ENCODE data around the gene NAALADL2.
A peak's percentile ranks its signal among the peaks of the same experiment; 100 is the strongest.

The NAALADL2 gene

GRCh38 chr3:175255698-175256097 is 396.6 kb downstream of the NAALADL2 start:
- no peak overlapping the region; the same call in 1 of the 2 replicates for H3K27ac ChIP-seq
- TF ChIP-seq, protein P1, sequence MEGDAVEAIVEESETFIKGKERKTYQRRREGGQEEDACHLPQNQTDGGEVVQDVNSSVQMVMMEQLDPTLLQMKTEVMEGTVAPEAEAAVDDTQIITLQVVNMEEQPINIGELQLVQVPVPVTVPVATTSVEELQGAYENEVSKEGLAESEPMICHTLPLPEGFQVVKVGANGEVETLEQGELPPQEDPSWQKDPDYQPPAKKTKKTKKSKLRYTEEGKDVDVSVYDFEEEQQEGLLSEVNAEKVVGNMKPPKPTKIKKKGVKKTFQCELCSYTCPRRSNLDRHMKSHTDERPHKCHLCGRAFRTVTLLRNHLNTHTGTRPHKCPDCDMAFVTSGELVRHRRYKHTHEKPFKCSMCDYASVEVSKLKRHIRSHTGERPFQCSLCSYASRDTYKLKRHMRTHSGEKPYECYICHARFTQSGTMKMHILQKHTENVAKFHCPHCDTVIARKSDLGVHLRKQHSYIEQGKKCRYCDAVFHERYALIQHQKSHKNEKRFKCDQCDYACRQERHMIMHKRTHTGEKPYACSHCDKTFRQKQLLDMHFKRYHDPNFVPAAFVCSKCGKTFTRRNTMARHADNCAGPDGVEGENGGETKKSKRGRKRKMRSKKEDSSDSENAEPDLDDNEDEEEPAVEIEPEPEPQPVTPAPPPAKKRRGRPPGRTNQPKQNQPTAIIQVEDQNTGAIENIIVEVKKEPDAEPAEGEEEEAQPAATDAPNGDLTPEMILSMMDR (IDR thresholded peaks at IDR 0.05), result no peak

GRCh38 chr3:175257123-175257522 is 398.0 kb downstream of the NAALADL2 start:
- no peak overlapping the region for H3K27ac ChIP-seq
- TF ChIP-seq, protein P1 (IDR thresholded peaks at IDR 0.05), result no peak
- no peak for TF ChIP-seq ZFX (IDR thresholded peaks at IDR 0.05; ENCODE audit: borderline replicate concordance)

GRCh38 chr3:175258763-175259162 is 399.6 kb downstream of the NAALADL2 start:
- peak overlapping the region; percentile 58 for H3K27ac ChIP-seq
- TF ChIP-seq, protein P1 (IDR thresholded peaks at IDR 0.05), result no peak
- TF ChIP-seq ZFX (IDR thresholded peaks at IDR 0.05; ENCODE audit: borderline replicate concordance), result no peak

GRCh38 chr3:175260145-175260794 is 401.1 kb downstream of the NAALADL2 start:
- TF ChIP-seq, protein P1 (IDR thresholded peaks at IDR 0.05), result no peak
- no peak for TF ChIP-seq ZFX (IDR thresholded peaks at IDR 0.05; ENCODE audit: borderline replicate concordance)
- peak overlapping the region; percentile 58 for H3K27ac ChIP-seq

GRCh38 chr3:175266478-175266877 is 407.3 kb downstream of the NAALADL2 start:
- TF ChIP-seq, protein P1 (IDR thresholded peaks at IDR 0.05), result no peak
- TF ChIP-seq ZFX (IDR thresholded peaks at IDR 0.05; ENCODE audit: borderline replicate concordance), result no peak
- no peak overlapping the region for H3K27ac ChIP-seq

- no peak for TF ChIP-seq ZFX (IDR thresholded peaks at IDR 0.05; ENCODE audit: borderline replicate concordance)
- TF ChIP-seq, protein P1 (IDR thresholded peaks at IDR 0.05), result no peak
- H3K27ac ChIP-seq, result no peak overlapping the region
Measured at GRCh38 chr3:175267121-175267531, 408.0 kb downstream of the NAALADL2 start.

GRCh38 chr3:175267561-175267960 is 408.4 kb downstream of the NAALADL2 start:
- TF ChIP-seq, protein P1 (IDR thresholded peaks at IDR 0.05), result no peak
- no peak for TF ChIP-seq ZFX (IDR thresholded peaks at IDR 0.05; ENCODE audit: borderline replicate concordance)
- no peak overlapping the region; the same call in 1 of the 2 replicates for H3K27ac ChIP-seq
